Tibial nerve (tissue), 3 donors: ENCODE results near the gene CD180.

Experiments used
- POLR2A ChIP-seq, 2 donors: fragments of 450-650 bp; IDR thresholded peaks; one replicate each; pipeline ENCODE4 v1.6.1; 2017; ENCODE audit warnings: antibody characterized with exemption in 2 of 2, mild to moderate bottlenecking in 2 of 2, moderate library complexity in 2 of 2
- TF ChIP-seq, protein P1 (sequence below), 5 experiments: fragments of 200-600 bp in 3 of 5; fragments of 450-650 bp in 2 of 5; sonication (generic) in 3 of 5; IDR thresholded peaks; one replicate each; pipeline ENCODE4 v1.5.1; 2016 to 2019; ENCODE audit warnings: antibody characterized with exemption in 5 of 5, mild to moderate bottlenecking in 3 of 5, moderate library complexity in 2 of 5

DNA sequence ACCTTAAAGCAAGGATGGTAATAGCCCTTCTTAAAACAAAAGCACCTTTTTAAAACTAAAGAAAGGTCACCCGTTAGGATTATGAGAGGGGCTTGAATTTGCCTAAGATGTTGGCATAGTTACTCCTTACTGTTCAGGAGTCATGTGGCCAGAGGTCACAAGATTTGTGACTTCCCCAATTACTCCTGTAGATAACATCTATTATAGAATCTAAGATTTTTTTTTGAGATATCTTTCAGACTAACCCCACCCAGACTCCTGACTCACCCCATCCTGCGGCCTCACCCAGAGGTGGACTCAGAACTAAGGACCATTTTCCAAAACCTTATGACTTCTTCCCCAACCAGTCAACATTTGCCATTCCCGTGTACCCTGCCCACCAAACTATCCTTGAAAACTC lies 2.4 kb downstream of the CD180 start:
- no peak for TF ChIP-seq POLR2A (IDR thresholded peaks at IDR 0.05)
- TF ChIP-seq, protein P1, sequence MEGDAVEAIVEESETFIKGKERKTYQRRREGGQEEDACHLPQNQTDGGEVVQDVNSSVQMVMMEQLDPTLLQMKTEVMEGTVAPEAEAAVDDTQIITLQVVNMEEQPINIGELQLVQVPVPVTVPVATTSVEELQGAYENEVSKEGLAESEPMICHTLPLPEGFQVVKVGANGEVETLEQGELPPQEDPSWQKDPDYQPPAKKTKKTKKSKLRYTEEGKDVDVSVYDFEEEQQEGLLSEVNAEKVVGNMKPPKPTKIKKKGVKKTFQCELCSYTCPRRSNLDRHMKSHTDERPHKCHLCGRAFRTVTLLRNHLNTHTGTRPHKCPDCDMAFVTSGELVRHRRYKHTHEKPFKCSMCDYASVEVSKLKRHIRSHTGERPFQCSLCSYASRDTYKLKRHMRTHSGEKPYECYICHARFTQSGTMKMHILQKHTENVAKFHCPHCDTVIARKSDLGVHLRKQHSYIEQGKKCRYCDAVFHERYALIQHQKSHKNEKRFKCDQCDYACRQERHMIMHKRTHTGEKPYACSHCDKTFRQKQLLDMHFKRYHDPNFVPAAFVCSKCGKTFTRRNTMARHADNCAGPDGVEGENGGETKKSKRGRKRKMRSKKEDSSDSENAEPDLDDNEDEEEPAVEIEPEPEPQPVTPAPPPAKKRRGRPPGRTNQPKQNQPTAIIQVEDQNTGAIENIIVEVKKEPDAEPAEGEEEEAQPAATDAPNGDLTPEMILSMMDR (IDR thresholded peaks at IDR 0.05), result no peak
